Mesothelial cell of epicardium (in vitro differentiated cells): ENCODE data around the gene ATRIP. TPM values are rescaled to one million over a fixed set of nuclear protein-coding genes. Genes with fewer than 3 reads are reported as not detected.

Source experiments
- DNase-seq, 2 experiments: peaks; one replicate each; pipeline ENCODE4 v3.0.0; 2021; ENCODE audit warnings: low spot score in 2 of 2; ENCODE audit not compliant: unreplicated experiment in 2 of 2
- H3K27ac Mint-ChIP-seq: 2 replicates; pipeline ENCODE4 v1.8.0; 2021; ENCODE audit warnings: mixed read lengths
- H3K27me3 Mint-ChIP-seq: 2 replicates; pipeline ENCODE4 v1.8.0; 2021; ENCODE audit warnings: low read depth, mixed read lengths
- H3K36me3 Mint-ChIP-seq: 2 replicates; pipeline ENCODE4 v1.8.0; 2021; ENCODE audit warnings: mixed read lengths
- H3K4me1 Mint-ChIP-seq: 2 replicates; pipeline ENCODE4 v1.8.0; 2021; ENCODE audit warnings: mixed read lengths
- H3K4me3 Mint-ChIP-seq: 2 replicates; pipeline ENCODE4 v1.8.0; 2021; ENCODE audit warnings: mild to moderate bottlenecking, moderate library complexity, mixed read lengths
- H3K9me3 Mint-ChIP-seq: 2 replicates; pipeline ENCODE4 v1.8.0; 2021; ENCODE audit warnings: mixed read lengths
- total RNA-seq: library from RNA; stranded (reverse); gene quantifications from 3 replicates; pipeline ENCODE4 v1.2.1, GENCODE V29; 2021
- TF ChIP-seq, protein P1 (sequence below): fragments of 200-600 bp; sonication (generic); IDR thresholded peaks from one replicate; pipeline ENCODE4 v1.5.0; 2021; ENCODE audit warnings: antibody characterized with exemption; ENCODE audit not compliant: unreplicated experiment

The ATRIP gene
- 11.6 to 12.0 TPM (median 11.6 TPM) in 3 replicates for total RNA-seq

DNA sequence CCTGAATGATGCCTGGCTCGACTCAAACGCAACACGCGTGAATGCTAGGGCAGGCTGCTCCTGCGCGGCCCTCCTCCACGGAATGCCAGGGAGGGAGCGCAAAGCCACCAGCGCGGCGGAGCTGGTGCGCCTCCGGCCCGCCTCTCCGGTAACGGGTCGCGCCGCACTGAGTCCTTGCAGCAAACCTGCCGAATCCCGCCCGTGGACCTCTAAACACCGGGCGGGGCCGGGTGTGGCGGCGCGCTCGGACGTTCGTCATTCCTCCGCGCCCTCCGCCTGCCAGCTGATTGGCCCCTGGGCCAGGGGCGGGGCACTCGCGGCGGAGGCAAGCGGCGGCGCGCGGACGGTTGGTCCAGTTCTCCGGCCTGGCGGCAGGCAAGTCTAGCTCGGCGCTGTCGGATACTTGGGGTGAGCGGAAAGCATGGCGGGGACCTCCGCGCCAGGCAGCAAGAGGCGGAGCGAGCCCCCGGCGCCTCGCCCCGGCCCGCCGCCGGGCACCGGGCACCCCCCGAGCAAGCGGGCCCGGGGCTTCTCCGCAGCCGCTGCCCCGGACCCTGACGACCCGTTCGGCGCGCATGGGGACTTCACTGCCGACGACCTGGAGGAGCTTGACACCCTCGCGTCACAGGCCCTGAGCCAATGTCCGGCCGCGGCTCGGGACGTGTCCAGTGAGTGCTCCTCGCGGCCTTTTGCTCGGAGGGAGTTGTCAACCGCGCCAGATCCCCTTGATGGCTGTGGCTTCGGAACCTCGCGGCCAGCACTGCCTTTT lies at the start of gene ATRIP:
TSS of gene ATRIP (plus strand) at position 313 of the 769 bp plus-strand sequence. CDS start at position 422, 109 bp downstream.
- H3K27ac Mint-ChIP-seq, result peak within 1 kb of the TSS; percentile 93
- peak; percentile 84 to 92 for DNase-seq
- TF ChIP-seq, protein P1, sequence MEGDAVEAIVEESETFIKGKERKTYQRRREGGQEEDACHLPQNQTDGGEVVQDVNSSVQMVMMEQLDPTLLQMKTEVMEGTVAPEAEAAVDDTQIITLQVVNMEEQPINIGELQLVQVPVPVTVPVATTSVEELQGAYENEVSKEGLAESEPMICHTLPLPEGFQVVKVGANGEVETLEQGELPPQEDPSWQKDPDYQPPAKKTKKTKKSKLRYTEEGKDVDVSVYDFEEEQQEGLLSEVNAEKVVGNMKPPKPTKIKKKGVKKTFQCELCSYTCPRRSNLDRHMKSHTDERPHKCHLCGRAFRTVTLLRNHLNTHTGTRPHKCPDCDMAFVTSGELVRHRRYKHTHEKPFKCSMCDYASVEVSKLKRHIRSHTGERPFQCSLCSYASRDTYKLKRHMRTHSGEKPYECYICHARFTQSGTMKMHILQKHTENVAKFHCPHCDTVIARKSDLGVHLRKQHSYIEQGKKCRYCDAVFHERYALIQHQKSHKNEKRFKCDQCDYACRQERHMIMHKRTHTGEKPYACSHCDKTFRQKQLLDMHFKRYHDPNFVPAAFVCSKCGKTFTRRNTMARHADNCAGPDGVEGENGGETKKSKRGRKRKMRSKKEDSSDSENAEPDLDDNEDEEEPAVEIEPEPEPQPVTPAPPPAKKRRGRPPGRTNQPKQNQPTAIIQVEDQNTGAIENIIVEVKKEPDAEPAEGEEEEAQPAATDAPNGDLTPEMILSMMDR, result no peak
- no peaks in the 10 kb centered on the region for H3K9me3 Mint-ChIP-seq
- peaks cover 8% of the 10 kb centered on the region for H3K36me3 Mint-ChIP-seq
- peaks cover 33% of the 10 kb centered on the region for H3K4me1 Mint-ChIP-seq
- H3K27me3 Mint-ChIP-seq, result no peaks in the 10 kb centered on the region
- peak within 1 kb of the TSS; percentile 81 for H3K4me3 Mint-ChIP-seq

DNA sequence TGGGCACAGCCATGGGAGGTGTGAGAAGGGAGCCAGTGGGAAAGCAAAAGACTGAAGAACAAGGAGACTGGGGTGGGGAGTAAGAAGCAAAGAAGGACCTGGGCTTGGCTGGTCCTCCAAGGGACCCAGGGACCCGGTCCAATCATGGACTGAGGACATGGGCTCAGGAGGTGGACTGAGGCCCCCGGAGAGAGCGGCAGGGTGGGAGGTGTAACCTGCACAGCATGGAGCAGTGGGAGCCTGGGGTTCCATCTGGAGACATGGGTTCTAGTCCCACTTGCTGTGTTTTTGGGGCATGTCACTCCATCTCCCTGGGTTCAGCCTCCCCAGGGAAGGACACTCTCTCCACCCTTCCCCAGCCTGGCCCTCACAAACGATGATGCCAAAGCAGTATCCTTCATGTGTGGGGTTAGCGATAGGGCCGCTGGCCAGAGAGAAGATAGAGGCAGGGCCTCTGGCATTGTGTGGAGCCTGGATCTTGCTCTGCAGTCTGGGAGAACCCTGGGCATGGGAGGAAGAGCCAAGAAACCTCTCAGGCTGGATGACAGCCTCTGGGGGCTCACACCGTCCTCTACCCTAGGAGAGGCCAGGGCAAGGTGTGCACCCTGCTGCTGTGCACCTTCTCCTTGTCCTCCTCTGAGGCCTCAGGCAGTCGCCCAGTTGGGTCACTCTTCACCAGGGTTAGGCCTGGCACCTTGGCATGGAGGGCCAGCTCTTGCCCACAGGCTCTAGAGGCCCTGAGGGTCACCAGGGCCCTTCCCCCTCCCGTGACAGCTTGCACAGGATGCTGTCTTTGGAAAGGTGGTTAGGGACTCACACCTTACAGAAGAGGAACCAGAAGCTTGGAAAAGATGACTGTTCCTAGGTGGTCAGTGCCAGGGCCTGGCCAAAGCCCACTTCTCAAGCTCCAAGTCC lies 48.5 kb upstream of the ATRIP start:
- Mint-ChIP-seq H3K27ac (no peak overlapping the region), H3K9me3 (no peaks in the 10 kb centered on the region), H3K27me3 (peaks cover 13% of the 10 kb centered on the region), H3K4me1 (no peaks in the 10 kb centered on the region), H3K4me3 (no peak overlapping the region), H3K36me3 (peaks cover 5% of the 10 kb centered on the region)
- TF ChIP-seq, protein P1, result no peak
- DNase-seq, result no peak

- Mint-ChIP-seq H3K27ac (no peak overlapping the region), H3K36me3 (peaks cover 6% of the 10 kb centered on the region), H3K4me3 (no peak overlapping the region), H3K4me1 (no peaks in the 10 kb centered on the region), H3K9me3 (no peaks in the 10 kb centered on the region), H3K27me3 (peaks cover 11% of the 10 kb centered on the region)
- peak in 1 of 2 experiments; percentile 36 for DNase-seq
- TF ChIP-seq, protein P1, result no peak
Measured at GRCh38 chr3:48398701-48399386, 47.7 kb upstream of the ATRIP start.

GRCh38 chr3:48399387-48400172 lies 47.0 kb upstream of the ATRIP start:
- Mint-ChIP-seq H3K27me3 (peaks cover 11% of the 10 kb centered on the region), H3K27ac (no peak overlapping the region), H3K4me1 (no peaks in the 10 kb centered on the region), H3K4me3 (no peak overlapping the region), H3K36me3 (peaks cover 6% of the 10 kb centered on the region), H3K9me3 (no peaks in the 10 kb centered on the region)
- TF ChIP-seq, protein P1, result no peak
- no peak for DNase-seq
